Measurements from ENCODE around the gene PLCB1. TPM values are rescaled to one million over a fixed set of nuclear protein-coding genes. Genes with fewer than 3 reads are reported as not detected.

PLCB1 gene
- total and polyA plus RNA-seq, 2 of the 4 experiments (the other 2 are of a cell fraction), result 5.6 to 16.1 TPM

DNA sequence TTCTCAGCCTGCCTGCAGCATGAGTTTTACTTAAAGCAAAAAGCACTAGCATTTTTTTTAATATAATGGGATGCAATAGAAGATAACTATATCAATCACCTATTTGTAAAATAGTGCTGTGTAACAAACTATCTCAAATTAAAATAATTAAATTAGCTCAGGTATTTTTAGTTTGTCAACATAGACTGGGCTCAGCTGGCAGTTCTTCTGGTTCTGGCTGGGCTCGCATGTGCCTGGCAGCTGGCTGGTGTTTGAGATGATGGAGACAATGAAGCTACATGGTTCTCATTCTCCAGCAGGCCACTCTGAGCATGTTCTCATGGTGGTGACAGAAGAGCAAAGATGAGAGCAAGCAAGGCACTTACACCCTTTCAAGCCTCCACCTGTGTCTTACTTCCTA, 181.0 kb downstream of the PLCB1 start:
- TF ChIP-seq MXI1 (IDR thresholded peaks at IDR 0.05; ENCODE audit: borderline replicate concordance, low read depth, low read length) (no peak), CEBPB (IDR thresholded peaks at IDR 0.05; ENCODE audit: low read depth, low read length) (no peak), SMC3 (IDR thresholded peaks at IDR 0.05; ENCODE audit: low read depth, low read length) (no peak)
- no peaks in the 10 kb centered on the region; a peak in 1 of 4 replicates for H3K79me1 ChIP-seq (ENCODE audit: low read depth in 1 of 2, low read length in 2 of 2)
- no peak overlapping the region for H3K4ac ChIP-seq (ENCODE audit: low read depth, low read length)
- H4K91ac ChIP-seq (ENCODE audit: insufficient read depth, low read depth, low read length), result no peak overlapping the region
- no peak overlapping the region for H3K18ac ChIP-seq (ENCODE audit: low read depth, low read length)
- H2BK20ac ChIP-seq (ENCODE audit: low read depth, low read length), result no peak overlapping the region
- dilution Hi-C loops (cut with HindIII; ENCODE audit: low sequenced_read_pairs, unreplicated experiment), result no loop called here
- no peak overlapping the region for H2BK5ac ChIP-seq (ENCODE audit: low read depth, low read length, poor library complexity, severe bottlenecking)
- no peak overlapping the region for H4K8ac ChIP-seq (ENCODE audit: low read depth in 2 of 2, low read length in 2 of 2)
- no peak overlapping the region for H3K27ac ChIP-seq (ENCODE audit: insufficient read depth, low read length)
- intact Hi-C loops (cut with micrococcal nuclease), result no loop called here
- H4K5ac ChIP-seq (ENCODE audit: low read depth, low read length), result no peak overlapping the region
- no peak overlapping the region for H3K56ac ChIP-seq (ENCODE audit: extremely low read depth, insufficient read depth, low read length)
- H3K9ac ChIP-seq (ENCODE audit: low read depth, low read length), result no peak overlapping the region
- H2AK5ac ChIP-seq (ENCODE audit: low read depth, low read length), result no peak overlapping the region
- ChIA-PET CTCF (no interaction called here), POLR2A (ENCODE audit: unreplicated experiment) (no interaction called here)
- no peak overlapping the region for H3K4me3 ChIP-seq (ENCODE audit: insufficient read depth, low read depth, low read length)
- no peaks in the 10 kb centered on the region for H3K9me3 ChIP-seq (ENCODE audit: control insufficient read depth, insufficient read depth, low read length)
- no peak overlapping the region for H2BK15ac ChIP-seq (ENCODE audit: low read depth, low read length)
- H2AK9ac ChIP-seq (replicated peaks; ENCODE audit: low read depth, low read length, poor library complexity), result no peak overlapping the region
- no peaks in the 10 kb centered on the region for H3K4me1 ChIP-seq (ENCODE audit: control insufficient read depth, insufficient read depth, low read length)
- no peak overlapping the region for H3K14ac ChIP-seq (replicated peaks; ENCODE audit: low read depth, low read length)
- in situ Hi-C loops (cut with MboI; ENCODE audit: low sequenced_read_pairs), result no loop called here
- no peak overlapping the region for H3K23ac ChIP-seq (ENCODE audit: low read depth, low read length)
- no CpG with 5 or more reads among the region's 1 CpG for WGBS, 2 experiments (ENCODE audit: extremely low coverage in 2 of 2, insufficient read length in 1 of 2)
- H3K36me3 ChIP-seq (ENCODE audit: control insufficient read depth, insufficient read depth, low read length), result no peaks in the 10 kb centered on the region
- ATAC-seq (ENCODE audit: low read depth) (no peak), DNase-seq (no peak)
- H3K27me3 ChIP-seq (ENCODE audit: control insufficient read depth, insufficient read depth, low read length), result no peaks in the 10 kb centered on the region
- no peaks in the 10 kb centered on the region for H4K20me1 ChIP-seq (ENCODE audit: insufficient read depth, low read length)
- no peak overlapping the region for H3K4me2 ChIP-seq (ENCODE audit: low read depth, low read length)
- H2AFZ ChIP-seq (replicated peaks; ENCODE audit: low read length, poor library complexity), result no peak overlapping the region
- no peak overlapping the region for H2BK120ac ChIP-seq (ENCODE audit: low read depth, low read length)
- no TSS peak for BruUV-seq (replicated peaks)
- no peaks in the 10 kb centered on the region for H3K9me1 ChIP-seq (ENCODE audit: insufficient read depth, low read length)
